NCI-H187 (cell line): ENCODE measurements around the gene TRIM65.
"Not testable (repeated sequence)": the region's sequence is repeated elsewhere in the genome, so short reads cannot be mapped to it uniquely, and the experiment has no call there.

Experiments used
- DNase-seq, 2 experiments: peaks; one replicate each; lab custom pipeline; 2025; lab: John Stamatoyannopoulos, UW

Gene TRIM65

GRCh38 chr17:75851693-75851991, 45.1 kb downstream of the TRIM65 start:
- not testable (repeated sequence) for DNase-seq

- no peak for DNase-seq
Observed at GRCh38 chr17:75850928-75851692, 45.6 kb downstream of the TRIM65 start.

DNA sequence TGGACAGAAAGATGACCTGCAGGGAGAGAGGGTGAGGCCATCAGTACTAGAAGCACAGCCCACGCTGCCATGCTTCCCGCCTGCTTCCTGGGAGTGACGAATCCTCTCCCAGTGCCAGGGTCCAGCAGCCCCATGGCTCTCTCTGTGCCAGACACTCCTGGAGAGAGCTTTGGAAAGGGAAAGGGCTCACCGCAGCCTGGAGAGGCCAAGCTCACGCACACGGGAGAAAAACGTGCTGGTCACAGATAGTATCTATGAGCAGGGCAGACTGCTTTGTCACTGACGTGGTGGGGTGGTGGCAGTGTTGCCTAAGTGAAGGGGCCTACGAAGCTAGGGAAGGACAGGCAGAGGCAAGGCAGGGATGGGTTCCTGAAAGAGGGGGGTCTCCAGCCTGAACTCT, 47.0 kb downstream of the TRIM65 start:
- no peak for DNase-seq

GRCh38 chr17:75849279-75849646, 47.5 kb downstream of the TRIM65 start:
- DNase-seq: no peak

GRCh38 chr17:75848523-75849278, 48.0 kb downstream of the TRIM65 start:
- peak; percentile 13 to 50 for DNase-seq

GRCh38 chr17:75847614-75848522, 48.9 kb downstream of the TRIM65 start:
- DNase-seq: no peak

DNA sequence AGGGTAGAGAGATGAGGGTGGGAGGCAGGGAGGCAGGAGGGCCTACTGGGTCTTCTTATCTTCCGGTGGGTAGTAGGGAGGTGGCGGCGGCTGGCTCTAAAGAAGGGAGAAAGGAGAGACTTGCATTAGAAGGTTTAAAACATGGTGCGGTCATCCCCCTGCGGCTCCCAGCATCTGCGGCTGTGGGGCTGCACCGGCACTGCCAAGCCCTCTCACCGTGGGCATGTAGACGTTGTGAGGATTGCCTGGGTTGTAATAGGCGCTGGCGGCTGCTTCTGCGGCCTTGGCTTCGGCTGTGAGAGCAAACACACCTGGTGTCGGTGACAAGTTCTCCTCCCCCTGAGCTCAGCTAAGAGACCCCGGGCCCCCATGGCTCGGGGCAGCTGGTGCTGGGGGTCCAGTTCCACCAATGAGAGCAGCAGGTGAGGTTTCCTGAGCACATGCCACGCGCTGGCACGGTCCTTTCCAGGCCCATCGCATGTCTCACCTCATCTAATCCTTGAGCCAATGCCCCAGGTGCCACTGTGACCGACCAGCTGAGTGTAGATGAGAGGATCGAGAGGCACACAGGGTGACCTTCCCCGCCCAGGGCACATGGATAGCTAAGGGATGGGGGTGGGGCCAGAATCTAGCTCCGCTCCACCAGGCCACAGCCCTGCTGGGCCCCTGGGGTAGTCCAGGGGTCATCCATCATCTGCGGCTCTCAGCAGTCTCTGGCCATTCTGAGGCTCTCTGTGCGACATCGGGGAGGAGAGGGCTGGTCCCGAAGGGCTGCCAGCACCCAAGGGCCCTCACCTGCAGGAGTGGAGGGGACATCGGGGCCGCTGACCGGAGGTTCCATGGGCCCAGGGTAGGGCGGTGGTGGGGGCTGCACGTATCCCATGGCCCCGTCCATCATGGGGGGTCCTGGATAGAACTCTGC, 49.8 kb downstream of the TRIM65 start:
- DNase-seq: no peak

DNA sequence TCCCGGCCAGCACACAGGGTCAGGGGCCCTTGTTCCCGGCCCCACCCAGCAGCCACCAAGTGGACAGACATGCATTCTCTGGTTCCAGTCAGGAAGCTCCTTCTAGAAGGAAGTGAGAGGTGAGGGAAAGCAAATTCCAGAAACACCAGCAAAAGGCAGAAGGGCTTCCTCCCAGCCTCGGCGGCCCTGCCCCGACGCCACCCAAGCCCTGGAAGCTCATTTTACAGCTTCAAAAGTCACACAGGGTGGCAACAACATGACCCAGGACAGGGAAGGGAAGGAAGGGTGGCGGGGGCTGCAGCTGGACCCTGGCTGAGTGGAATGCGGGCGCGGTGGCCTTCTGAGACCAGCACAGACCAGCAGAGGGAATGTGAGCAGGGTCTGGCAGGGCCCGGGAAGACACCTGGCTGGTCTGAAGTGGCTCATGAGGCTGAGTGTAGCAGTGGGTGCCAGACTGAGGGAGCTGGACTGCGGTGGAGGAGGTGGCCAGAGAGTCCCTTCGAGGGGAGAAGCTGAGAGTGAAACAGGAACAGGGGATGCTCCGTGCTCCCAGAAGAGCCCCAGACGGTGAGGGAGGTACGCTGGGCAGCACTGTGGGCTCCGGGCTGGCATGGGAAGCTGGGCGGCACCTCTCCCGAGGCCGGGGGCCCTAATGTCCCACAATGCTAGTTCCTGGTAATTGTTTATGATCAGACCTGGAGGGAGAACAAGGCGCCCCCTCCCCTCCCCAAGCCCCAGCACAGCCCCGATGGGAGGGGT, 50.6 kb downstream of the TRIM65 start:
- DNase-seq: no peak

GRCh38 chr17:75845058-75845711, 51.6 kb downstream of the TRIM65 start:
- DNase-seq: no peak

DNA sequence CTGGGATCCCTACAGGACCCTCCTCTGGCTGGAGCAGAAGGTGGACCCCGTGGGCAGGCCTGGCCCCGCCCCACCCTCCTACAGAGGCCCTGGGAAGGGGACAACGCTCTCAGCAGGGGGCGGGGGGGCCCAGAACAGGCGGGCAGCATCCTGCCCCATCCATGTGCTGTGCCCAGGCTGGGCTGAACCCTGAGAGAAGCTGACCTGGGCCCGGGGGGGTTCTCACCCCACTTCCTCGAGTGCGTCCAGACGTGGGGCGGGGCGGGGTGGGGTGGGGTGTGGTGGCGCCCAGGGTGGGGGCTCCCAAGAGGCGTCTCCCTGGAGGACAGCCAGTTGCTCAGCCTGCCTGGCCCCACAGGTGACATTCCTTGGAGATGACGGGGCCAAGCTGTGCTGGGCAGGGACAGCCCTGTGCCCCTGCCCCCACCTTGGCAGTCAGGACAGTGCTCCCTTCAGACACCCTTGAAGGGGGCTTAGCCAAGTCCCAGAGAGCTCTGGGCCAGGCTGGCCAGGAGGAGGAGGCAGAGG, 52.2 kb downstream of the TRIM65 start:
- DNase-seq: no peak

DNA sequence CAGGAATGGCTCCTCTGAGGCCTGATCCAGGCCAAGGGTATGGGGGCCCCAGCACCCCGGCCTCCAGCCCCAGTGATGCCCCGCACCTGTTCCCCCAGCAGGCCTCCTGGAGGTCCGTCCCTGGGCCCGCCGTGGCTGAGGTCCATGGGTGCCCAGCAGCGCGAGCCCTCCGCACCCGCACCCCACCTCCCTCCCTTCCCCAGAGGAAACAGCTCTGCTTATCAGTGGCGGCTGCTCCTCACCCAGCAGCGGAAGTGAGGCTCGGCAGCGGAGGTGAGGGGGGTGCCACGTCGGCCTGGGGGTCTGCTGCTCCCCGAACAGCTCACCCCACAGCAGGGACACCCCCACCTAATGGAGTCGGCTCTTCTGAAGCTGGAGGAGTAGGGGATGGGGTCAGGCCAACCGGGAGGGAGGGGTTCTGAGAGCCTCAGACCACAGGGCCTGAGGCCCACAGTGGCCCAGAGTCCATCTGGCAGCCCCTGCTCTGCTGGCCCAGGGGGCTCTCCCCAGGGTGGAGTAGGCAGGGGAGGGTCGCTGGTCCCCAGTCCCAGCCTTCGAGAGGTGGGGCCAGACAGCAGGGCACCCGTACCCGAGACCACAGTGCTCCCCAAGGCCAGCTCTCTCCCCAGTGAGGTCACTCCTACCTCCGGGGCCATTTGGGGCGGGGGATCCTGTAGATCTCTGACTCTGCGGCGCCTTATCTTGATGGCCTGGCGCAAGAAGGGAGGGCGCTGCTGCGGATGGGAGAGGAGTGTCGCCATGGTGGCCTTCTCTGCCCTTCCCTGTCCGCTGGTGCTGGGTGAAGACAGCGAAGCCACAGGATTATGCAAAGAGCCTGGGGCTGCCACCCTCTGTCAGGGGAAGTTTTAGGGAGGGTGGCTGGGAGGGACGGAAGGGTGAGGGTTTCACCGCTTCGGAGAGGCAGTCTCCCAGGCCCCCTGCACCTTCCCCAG, 52.9 kb downstream of the TRIM65 start, which contains the start of gene UNC13D:
Gene UNC13D (minus strand): TSS at position 828 of the 953 bp plus-strand sequence. CDS start 67 bp downstream, at position 761.
- DNase-seq: no peak

DNA sequence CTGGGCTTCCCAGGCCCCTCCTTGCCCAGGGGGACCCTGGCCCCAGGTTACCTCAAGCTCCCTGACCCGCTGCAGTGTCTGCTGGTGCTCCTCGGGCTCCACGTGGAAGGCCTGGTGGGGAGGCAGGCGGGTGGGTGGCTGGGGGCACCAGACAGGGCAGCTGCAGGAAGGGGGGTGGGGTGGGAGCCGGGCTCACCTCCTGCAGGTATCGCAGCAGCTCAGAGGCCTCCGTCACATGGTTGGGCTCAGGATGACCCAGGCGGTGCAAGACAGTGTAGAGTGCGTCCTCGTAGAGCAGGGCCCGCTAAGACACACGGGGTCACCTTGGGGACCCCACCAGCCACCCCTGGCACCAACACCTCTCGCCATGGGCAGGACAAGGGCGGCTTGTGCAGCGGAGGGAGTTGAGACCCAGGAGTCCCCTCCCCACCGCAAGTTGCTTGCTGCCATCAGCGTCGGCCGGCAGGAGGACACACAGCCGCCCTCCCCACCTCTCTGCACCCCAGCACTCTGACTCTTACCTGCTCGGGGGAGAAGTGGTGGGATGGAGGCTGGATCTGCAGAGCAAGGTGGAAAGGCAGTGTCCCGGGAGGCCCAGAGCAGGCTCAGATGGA, 53.7 kb downstream of the TRIM65 start:
- DNase-seq: no peak

DNA sequence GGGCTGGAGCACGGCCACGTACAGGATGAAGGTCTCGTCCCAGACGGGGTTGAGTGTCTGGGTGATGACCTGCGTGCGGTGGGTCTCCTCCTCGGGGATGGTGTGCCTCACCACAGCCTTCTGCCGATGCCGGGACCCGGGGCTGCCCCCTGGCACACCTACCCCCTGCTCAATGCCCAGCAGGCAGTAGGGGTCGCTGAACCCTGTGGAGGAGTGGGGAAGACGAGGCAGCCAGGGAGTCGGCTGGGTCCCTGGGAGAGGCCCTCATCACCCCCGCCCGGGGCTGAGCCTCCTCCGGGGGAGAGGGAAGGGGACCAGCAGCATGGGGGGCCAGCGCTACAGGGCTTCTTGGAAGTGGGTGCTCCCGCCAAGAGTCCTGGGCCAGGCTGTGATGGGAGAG, 54.3 kb downstream of the TRIM65 start:
- DNase-seq: no peak

- no peak for DNase-seq
Observed at GRCh38 chr17:75840799-75841164, 56.0 kb downstream of the TRIM65 start.

DNA sequence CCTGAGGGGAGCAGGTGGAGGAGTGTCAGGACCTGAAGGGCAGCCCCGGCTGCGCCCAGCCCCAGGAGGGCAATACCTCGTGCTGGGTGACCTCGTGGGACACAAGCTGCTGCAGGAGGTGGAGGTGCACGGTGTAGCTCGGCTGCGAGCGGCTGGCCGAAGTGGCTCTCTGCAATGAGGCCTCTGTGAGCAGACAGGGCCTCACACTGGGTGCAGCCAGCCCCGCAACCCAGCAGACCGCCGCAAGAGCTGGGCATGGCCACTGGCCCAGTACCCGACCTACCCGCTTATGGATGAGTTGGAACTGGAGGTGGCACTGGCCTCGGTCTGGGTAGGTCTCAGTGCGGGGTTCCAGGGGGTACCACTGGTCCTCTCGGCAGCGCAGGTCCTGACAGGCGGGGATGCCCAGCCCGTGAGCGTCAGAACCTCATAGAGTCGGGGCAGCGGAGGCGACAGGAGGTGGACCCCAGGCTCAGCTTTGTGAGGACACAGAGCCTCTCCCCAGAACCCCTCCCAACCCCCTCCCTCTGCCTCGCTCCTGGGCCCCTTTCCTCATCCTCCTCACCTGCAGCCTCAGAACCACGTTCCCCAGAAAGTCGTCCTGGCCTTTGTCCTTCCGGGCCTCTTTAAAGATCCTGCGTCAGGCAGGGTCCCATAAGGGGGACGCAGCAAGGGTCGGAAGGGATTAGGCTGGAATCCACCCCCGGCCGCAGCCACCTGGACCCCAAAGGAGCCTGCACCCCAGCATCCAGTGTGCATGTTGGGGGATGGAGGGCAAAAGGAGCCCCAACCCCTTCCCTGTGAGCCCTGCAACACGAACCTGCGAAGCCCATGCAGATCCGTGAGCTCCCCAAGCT, 56.6 kb downstream of the TRIM65 start:
- DNase-seq: no peak
